PC-3 (cell line): ENCODE measurements around the gene COQ8A. TPM values are rescaled to one million over a fixed set of nuclear protein-coding genes. Genes with fewer than 3 reads are reported as not detected.
A peak's percentile ranks its signal among the peaks of the same experiment; 100 is the strongest.

ENCODE experiments used
- ATAC-seq: fragments of 200-7000 bp; cut with Tn5 transposase; 2 replicates; pipeline ENCODE4 v1.9.1; 2020; ENCODE audit warnings: mild to moderate bottlenecking, moderate library complexity
- BruUV-seq: library from RNA; stranded (reverse); fragments of 400-500 nt; replicated peaks from 2 replicates; lab custom pipeline; 2021; lab: Mats Ljungman, UMichigan
- CTCF ChIA-PET: fragments of 300-600 bp; sonication (Branson Sonifier 250); formaldehyde crosslinking; loops from one replicate; lab custom pipeline; 2022; ENCODE audit warnings: antibody characterized with exemption; lab: Charles Lee
- POLR2A ChIA-PET: fragments of 300-600 bp; sonication (Branson Sonifier 250); formaldehyde crosslinking; loops from one replicate; lab custom pipeline; 2022; ENCODE audit warnings: antibody characterized with exemption; ENCODE audit not compliant: unreplicated experiment; lab: Charles Lee
- DNase-seq: peaks from one replicate; pipeline ENCODE4 v3.0.0-alpha.2; 2015
- H2AFZ ChIP-seq: fragments of 300-600 bp; sonication (generic); 2 replicates; pipeline ENCODE4 v1.6.0; 2016; ENCODE audit warnings: antibody characterized with exemption, low read length
- H3F3A ChIP-seq: fragments of 300-600 bp; sonication (generic); one replicate; pipeline ENCODE4 v1.6.0; 2017; ENCODE audit warnings: antibody characterized with exemption, low read length, control low read depth, mild to moderate bottlenecking; ENCODE audit not compliant: unreplicated experiment
- H3K27ac ChIP-seq: fragments of 300-600 bp; sonication (generic); 2 replicates; pipeline ENCODE4 v1.5.1; 2016; ENCODE audit warnings: mild to moderate bottlenecking, low read length
- H3K27me3 ChIP-seq: fragments of 300-600 bp; sonication (generic); 2 replicates; pipeline ENCODE4 v1.6.1; 2016; ENCODE audit warnings: low read length, mixed read lengths
- H3K36me3 ChIP-seq: fragments of 300-600 bp; sonication (generic); 2 replicates; pipeline ENCODE4 v1.6.1; 2016; ENCODE audit warnings: low read depth, mixed run types, low read length, mixed read lengths
- H3K4me1 ChIP-seq: fragments of 300-600 bp; sonication (generic); 2 replicates; pipeline ENCODE4 v1.5.1; 2016; ENCODE audit warnings: low read length; ENCODE audit not compliant: insufficient read depth
- H3K4me2 ChIP-seq: fragments of 300-600 bp; sonication (generic); 2 replicates; pipeline ENCODE4 v1.6.0; 2016; ENCODE audit warnings: low read length
- H3K4me3 ChIP-seq: fragments of 300-600 bp; sonication (generic); 2 replicates; pipeline ENCODE4 v1.5.1; 2016; ENCODE audit warnings: mild to moderate bottlenecking, low read length, mixed read lengths
- H3K79me2 ChIP-seq: fragments of 300-600 bp; sonication (generic); 2 replicates; pipeline ENCODE4 v1.6.1; 2017; ENCODE audit warnings: low read length, mixed read lengths
- H3K9ac ChIP-seq: fragments of 300-600 bp; sonication (generic); 2 replicates; pipeline ENCODE4 v1.6.0; 2016; ENCODE audit warnings: mild to moderate bottlenecking, low read length
- H3K9me2 ChIP-seq: fragments of 300-600 bp; sonication (generic); replicated peaks from 2 replicates; pipeline ENCODE4 v1.6.1; 2016; ENCODE audit warnings: mixed run types, low read length, mixed read lengths
- H3K9me3 ChIP-seq: fragments of 300-600 bp; sonication (generic); 2 replicates; pipeline ENCODE4 v1.6.1; 2016; ENCODE audit warnings: low read length, mixed read lengths
- H4K20me1 ChIP-seq: fragments of 300-600 bp; sonication (generic); 2 replicates; pipeline ENCODE4 v1.6.1; 2016; ENCODE audit warnings: low read length, mixed read lengths
- EZH2 ChIP-seq: fragments of 300-600 bp; sonication (generic); IDR thresholded peaks from one replicate; pipeline ENCODE4 v1.6.1; 2017; ENCODE audit warnings: antibody characterized with exemption, mild to moderate bottlenecking, low read length; ENCODE audit not compliant: unreplicated experiment
- EZH2phosphoT487 ChIP-seq: fragments of 300-600 bp; sonication (generic); IDR thresholded peaks from 2 replicates; pipeline ENCODE4 v1.6.1; 2018; ENCODE audit warnings: mild to moderate bottlenecking, antibody characterized with exemption, low read length, borderline replicate concordance
- intact Hi-C: fragments of 100-400 bp; cut with micrococcal nuclease; formaldehyde crosslinking; loops from 2 replicates; pipeline ENCODE4 v1.9.0; 2023
- total RNA-seq: library from RNA; depleted of rRNA; stranded (reverse); fragments of >200 nt; gene quantifications from 2 replicates; pipeline ENCODE4 v1.2.3, GENCODE V29; 2014
- TF ChIP-seq, protein P1 (sequence below): fragments of 300-600 bp; sonication (generic); conservative IDR thresholded peaks from 2 replicates; pipeline ENCODE4 v1.5.1; 2017; ENCODE audit warnings: antibody characterized with exemption, low read depth, mild to moderate bottlenecking, low read length

COQ8A gene
- total RNA-seq, 1 experiment from 2014 or later: 67.0 TPM

DNA sequence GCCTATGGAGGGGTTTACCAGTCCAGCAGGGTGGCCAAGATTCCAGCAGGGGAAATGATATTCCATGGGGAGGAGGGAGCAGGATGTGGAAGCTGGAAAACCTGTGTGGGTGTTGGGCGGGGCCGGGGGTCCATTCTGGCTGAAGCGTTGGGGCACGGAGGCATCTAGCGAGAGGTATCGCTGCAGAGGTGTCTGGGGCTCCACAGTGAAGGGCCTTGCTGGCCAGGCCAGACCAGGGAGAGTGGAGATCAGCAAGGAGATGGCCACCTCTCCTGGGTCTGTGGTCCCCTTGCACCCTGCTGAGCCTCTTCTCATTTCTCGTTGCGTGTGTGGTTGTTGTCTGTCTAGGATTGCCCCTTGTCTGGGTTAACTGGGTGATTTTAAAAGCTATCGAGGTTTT, 6.2 kb downstream of the COQ8A start:
- BruUV-seq: no TSS peak
- no peaks in the 10 kb centered on the region for H3F3A ChIP-seq
- no peak overlapping the region for H3K27ac ChIP-seq
- H2AFZ ChIP-seq: no peak overlapping the region
- H3K9me3 ChIP-seq: no peaks in the 10 kb centered on the region
- DNase-seq (no peak), ATAC-seq (no peak)
- no peaks in the 10 kb centered on the region for H3K36me3 ChIP-seq
- CTCF ChIA-PET: no interaction called here
- H3K9ac ChIP-seq: no peak overlapping the region
- H3K79me2 ChIP-seq: peaks cover 94% of the 10 kb centered on the region
- intact Hi-C loops: loop anchor here (10.0 kb wide), 1 partner anchor 149 kb away; no protein-coding TSS in a partner anchor
- no peak overlapping the region for H3K4me3 ChIP-seq
- H3K4me1 ChIP-seq: no peaks in the 10 kb centered on the region; the same call in 1 of the 2 replicates
- TF ChIP-seq, protein P1, sequence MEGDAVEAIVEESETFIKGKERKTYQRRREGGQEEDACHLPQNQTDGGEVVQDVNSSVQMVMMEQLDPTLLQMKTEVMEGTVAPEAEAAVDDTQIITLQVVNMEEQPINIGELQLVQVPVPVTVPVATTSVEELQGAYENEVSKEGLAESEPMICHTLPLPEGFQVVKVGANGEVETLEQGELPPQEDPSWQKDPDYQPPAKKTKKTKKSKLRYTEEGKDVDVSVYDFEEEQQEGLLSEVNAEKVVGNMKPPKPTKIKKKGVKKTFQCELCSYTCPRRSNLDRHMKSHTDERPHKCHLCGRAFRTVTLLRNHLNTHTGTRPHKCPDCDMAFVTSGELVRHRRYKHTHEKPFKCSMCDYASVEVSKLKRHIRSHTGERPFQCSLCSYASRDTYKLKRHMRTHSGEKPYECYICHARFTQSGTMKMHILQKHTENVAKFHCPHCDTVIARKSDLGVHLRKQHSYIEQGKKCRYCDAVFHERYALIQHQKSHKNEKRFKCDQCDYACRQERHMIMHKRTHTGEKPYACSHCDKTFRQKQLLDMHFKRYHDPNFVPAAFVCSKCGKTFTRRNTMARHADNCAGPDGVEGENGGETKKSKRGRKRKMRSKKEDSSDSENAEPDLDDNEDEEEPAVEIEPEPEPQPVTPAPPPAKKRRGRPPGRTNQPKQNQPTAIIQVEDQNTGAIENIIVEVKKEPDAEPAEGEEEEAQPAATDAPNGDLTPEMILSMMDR: no peak
- no peak for TF ChIP-seq EZH2phosphoT487
- TF ChIP-seq EZH2: no peak
- no peaks in the 10 kb centered on the region for H3K27me3 ChIP-seq
- POLR2A ChIA-PET: interaction anchor here (0.6 kb wide), 1 partner anchor 47 kb away, joined by 3 read pairs; no protein-coding TSS in a partner anchor
- no peaks in the 10 kb centered on the region for H3K9me2 ChIP-seq
- peaks cover 11% of the 10 kb centered on the region; the same call in 1 of the 2 replicates for H4K20me1 ChIP-seq
- H3K4me2 ChIP-seq: no peak overlapping the region

DNA sequence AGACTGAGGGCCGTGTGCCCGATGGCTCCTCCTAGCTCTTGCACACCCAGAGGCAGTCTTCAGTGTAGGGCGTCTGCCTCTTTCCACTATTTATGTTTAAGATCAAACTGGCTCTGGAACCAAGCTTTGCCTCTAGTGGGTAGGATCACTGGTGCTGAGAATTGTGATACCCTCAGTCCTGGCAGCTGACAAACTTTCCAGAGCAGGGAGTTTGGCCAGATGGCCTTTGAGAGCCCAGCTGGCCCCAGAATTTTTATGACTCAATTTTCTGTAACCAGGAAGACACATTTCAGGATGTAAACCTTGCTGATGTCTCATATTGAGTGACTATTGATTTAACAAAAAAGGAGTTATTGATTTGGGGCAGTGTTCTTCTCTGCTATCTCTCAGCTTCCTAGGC, 6.7 kb downstream of the COQ8A start:
- Histone ChIP-seq H2AFZ (no peak overlapping the region), H4K20me1 (peaks cover 13% of the 10 kb centered on the region; the same call in 1 of the 2 replicates), H3K27me3 (no peaks in the 10 kb centered on the region), H3K79me2 (peaks cover 95% of the 10 kb centered on the region), H3F3A (no peaks in the 10 kb centered on the region), H3K4me1 (no peaks in the 10 kb centered on the region; the same call in 1 of the 2 replicates), H3K9me2 (no peaks in the 10 kb centered on the region), H3K27ac (no peak overlapping the region), H3K4me2 (no peak overlapping the region), H3K9ac (no peak overlapping the region), H3K36me3 (no peaks in the 10 kb centered on the region), H3K9me3 (no peaks in the 10 kb centered on the region), H3K4me3 (no peak overlapping the region)
- ChIA-PET POLR2A (interaction anchor here (0.5 kb wide), 1 partner anchor 8 kb away, joined by 4 read pairs; no protein-coding TSS in a partner anchor), CTCF (interaction anchor here (0.6 kb wide), 1 partner anchor 297 kb away, joined by 4 read pairs; no protein-coding TSS in a partner anchor)
- TF ChIP-seq EZH2phosphoT487 (no peak), EZH2 (no peak)
- TF ChIP-seq, protein P1: no peak
- intact Hi-C loops: loop anchor here (10.0 kb wide), 1 partner anchor 148 kb away; no protein-coding TSS in a partner anchor
- no peak for ATAC-seq
- BruUV-seq: no TSS peak
- peak; percentile 18 for DNase-seq

DNA sequence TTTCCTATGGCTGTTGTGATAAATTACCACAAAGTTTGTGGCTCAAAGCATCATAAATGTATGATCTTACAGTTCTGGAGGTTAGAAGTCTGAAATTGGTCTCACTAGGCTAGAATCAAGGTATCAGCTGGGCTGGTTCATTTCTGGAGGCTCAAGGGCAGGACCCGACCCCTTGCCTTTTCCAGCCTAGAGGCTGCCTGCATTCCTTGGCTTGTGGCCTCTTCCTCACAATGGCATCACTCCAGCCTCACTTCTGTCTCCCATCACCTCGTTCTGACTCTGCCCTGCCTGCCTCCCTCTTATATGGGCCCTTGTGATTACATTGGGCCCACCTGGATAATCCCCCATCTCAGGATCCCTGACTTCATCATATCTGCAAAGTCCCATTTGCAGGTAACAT, 8.0 kb downstream of the COQ8A start:
- TF ChIP-seq, protein P1: no peak
- TF ChIP-seq EZH2phosphoT487 (no peak), EZH2 (no peak)
- CTCF ChIA-PET: no interaction called here
- no peaks in the 10 kb centered on the region for H3K36me3 ChIP-seq

More for the DNA sequence above, 8.0 kb downstream of the COQ8A start:
- Histone ChIP-seq H3K9me2 (no peaks in the 10 kb centered on the region), H3K4me3 (no peak overlapping the region), H4K20me1 (0 out of 2 replicates have a peak, but pooled peaks cover 9% of the 10 kb centered on the region), H3K9me3 (no peaks in the 10 kb centered on the region), H3K9ac (no peak overlapping the region), H3K79me2 (peaks cover 86% of the 10 kb centered on the region), H3K4me2 (no peak overlapping the region), H2AFZ (no peak overlapping the region), H3F3A (no peaks in the 10 kb centered on the region), H3K27ac (no peak overlapping the region), H3K27me3 (no peaks in the 10 kb centered on the region), H3K4me1 (no peaks in the 10 kb centered on the region; the same call in 1 of the 2 replicates)
- POLR2A ChIA-PET: no interaction called here
- ATAC-seq: no peak
- DNase-seq: no peak
- no TSS peak for BruUV-seq
- intact Hi-C loops: loop anchor here (10.0 kb wide), 1 partner anchor 147 kb away; no protein-coding TSS in a partner anchor
